Peyer's patch (tissue), 4 donors: ENCODE results near the gene LSM12.

Source experiments
- CTCF ChIP-seq, 6 experiments: fragments of 450-650 bp in 4 of 6; fragments of 200-600 bp in 2 of 6; sonication (generic) in 1 of 6; IDR thresholded peaks; one replicate each; pipeline ENCODE4 v1.5.1; 2017 to 2019; ENCODE audit warnings: antibody characterized with exemption in 6 of 6, mild to moderate bottlenecking in 3 of 6, moderate library complexity in 1 of 6
- POLR2A ChIP-seq, 2 donors: fragments of 450-650 bp; IDR thresholded peaks; one replicate each; pipeline ENCODE4 v1.5.1; 2017; ENCODE audit warnings: antibody characterized with exemption in 2 of 2, mild to moderate bottlenecking in 2 of 2, moderate library complexity in 2 of 2

GRCh38 chr17:44083250-44083849 is 16.9 kb upstream of the LSM12 start:
- TF ChIP-seq CTCF (IDR thresholded peaks at IDR 0.05) (peak in 3 of 6 experiments; percentile 4 to 16 (median 15)), POLR2A (IDR thresholded peaks at IDR 0.05) (no peak)
